H1 (cell line): ENCODE data around the gene NDUFAF8. TPM values are rescaled to one million over a fixed set of nuclear protein-coding genes. Genes with fewer than 3 reads are reported as not detected.

ENCODE experiments used
- CTCF ChIA-PET: fragments of 300-600 bp; sonication (Branson Sonifier 250); formaldehyde crosslinking; loops from one replicate; lab custom pipeline; 2021; ENCODE audit not compliant: partially characterized antibody; lab: Charles Lee
- POLR2A ChIA-PET: fragments of 300-600 bp; sonication (Branson Sonifier 250); formaldehyde crosslinking; loops from one replicate; lab custom pipeline; 2021; ENCODE audit warnings: inconsistent platforms; ENCODE audit not compliant: partially characterized antibody; lab: Charles Lee
- DNase-seq, 2 experiments: peaks; one replicate each; pipeline versions ENCODE4 v3.0.0 to v3.0.0-alpha.2; 2010 to 2022; ENCODE audit warnings: low spot score in 2 of 2, low read depth in 1 of 2, mixed read lengths in 1 of 2
- FAIRE-seq: peaks from 2 replicates; lab custom pipeline; 2011; peaks lifted over from hg19 to GRCh38; lab: Jason Lieb, UNC
- H2AFZ ChIP-seq: 2 replicates; pipeline ENCODE4 v1.8.1; 2012; ENCODE audit warnings: low read length, inconsistent platforms
- H2AK5ac ChIP-seq: 2 replicates; pipeline ENCODE4 v1.6.1; 2013; ENCODE audit warnings: low read depth, low read length
- H2BK120ac ChIP-seq: replicated peaks from 2 replicates; pipeline ENCODE3; 2013; ENCODE audit warnings: low read depth, low read length, inconsistent platforms
- H2BK12ac ChIP-seq: 2 replicates; pipeline ENCODE4 v1.6.1; 2013; ENCODE audit warnings: low read depth, low read length
- H2BK15ac ChIP-seq: 2 replicates; pipeline ENCODE4 v1.6.1; 2013; ENCODE audit warnings: low read length
- H2BK20ac ChIP-seq: 2 replicates; pipeline ENCODE4 v1.6.1; 2013; ENCODE audit warnings: low read length
- H2BK5ac ChIP-seq: 2 replicates; pipeline ENCODE4 v1.6.1; 2013; ENCODE audit warnings: low read depth, low read length
- H3K14ac ChIP-seq: 2 replicates; pipeline ENCODE4 v1.6.1; 2013; ENCODE audit warnings: inconsistent platforms; ENCODE audit not compliant: insufficient read length
- H3K18ac ChIP-seq: 2 replicates; pipeline ENCODE4 v1.6.1; 2013; ENCODE audit warnings: low read length; ENCODE audit errors: extremely low read depth
- H3K23ac ChIP-seq: 2 replicates; pipeline ENCODE4 v1.6.1; 2013; ENCODE audit warnings: inconsistent platforms; ENCODE audit not compliant: insufficient read length
- H3K23me2 ChIP-seq: 2 replicates; pipeline ENCODE4 v1.6.1; 2013; ENCODE audit warnings: low read depth, low read length
- H3K27ac ChIP-seq: 2 replicates; pipeline ENCODE4 v1.6.1; 2011; ENCODE audit warnings: low read depth, low read length, inconsistent platforms
- H3K27me3 ChIP-seq, 4 experiments: replicated peaks in 1 of 4; 1 replicate in 1 of 4; 2 replicates in 3 of 4; pipeline versions ENCODE4 v1.6.1 to v1.8.1; 2011 to 2013; ENCODE audit warnings: low read length in 3 of 4, mild to moderate bottlenecking in 3 of 4, inconsistent platforms in 2 of 4, mixed read lengths in 2 of 4, moderate library complexity in 1 of 4; ENCODE audit not compliant: control insufficient read depth in 3 of 4, insufficient read depth in 3 of 4; ENCODE audit errors: extremely low read depth in 1 of 4
- H3K36me3 ChIP-seq, 4 experiments: 2 replicates each; pipeline versions ENCODE4 v1.6.1 to v1.8.1; 2011 to 2013; ENCODE audit warnings: mild to moderate bottlenecking in 4 of 4, low read length in 3 of 4, moderate library complexity in 2 of 4, control low read depth in 1 of 4, inconsistent platforms in 1 of 4; ENCODE audit not compliant: insufficient read depth in 4 of 4, control insufficient read depth in 2 of 4
- H3K4ac ChIP-seq: replicated peaks from 2 replicates; pipeline ENCODE3; 2013; ENCODE audit warnings: low read length, low read depth, mixed read lengths, inconsistent platforms; ENCODE audit not compliant: insufficient read length
- H3K4me1 ChIP-seq, 4 experiments: replicated peaks in 1 of 4; 1 replicate in 1 of 4; 2 replicates in 3 of 4; pipeline versions ENCODE4 v1.6.1 to v1.8.1; 2011 to 2013; ENCODE audit warnings: low read length in 3 of 4, inconsistent platforms in 2 of 4, mixed read lengths in 1 of 4; ENCODE audit not compliant: insufficient read depth in 4 of 4, control insufficient read depth in 3 of 4
- H3K4me2 ChIP-seq, 2 experiments: 2 replicates each; pipeline versions ENCODE4 v1.6.1 to v1.8.1; 2011 to 2013; ENCODE audit warnings: low read depth in 2 of 2, low read length in 2 of 2, control low read depth in 1 of 2, inconsistent platforms in 1 of 2, mild to moderate bottlenecking in 1 of 2; ENCODE audit not compliant: insufficient read depth in 1 of 2
- H3K4me3 ChIP-seq, 4 experiments: fragments of 200-600, 300-600 bp in 1 of 4; sonication (generic), shearing (Covaris generic), sonication (Bioruptor Twin) in 1 of 4; 2 replicates each; pipeline versions ENCODE4 v1.5.1 to v1.8.1; 2011 to 2016; ENCODE audit warnings: low read length in 4 of 4, low read depth in 3 of 4, control low read depth in 2 of 4, inconsistent platforms in 2 of 4, mild to moderate bottlenecking in 2 of 4, mixed read lengths in 1 of 4, moderate library complexity in 1 of 4; ENCODE audit not compliant: insufficient read depth in 2 of 4; ENCODE audit errors: extremely low read depth in 1 of 4
- H3K56ac ChIP-seq: replicated peaks from 2 replicates; pipeline ENCODE3; 2013; ENCODE audit warnings: low read depth, mild to moderate bottlenecking, mixed read lengths, low read length, inconsistent platforms; ENCODE audit not compliant: insufficient read length
- H3K79me1 ChIP-seq: 2 replicates; pipeline ENCODE4 v1.6.1; 2013; ENCODE audit warnings: low read depth, low read length, control low read depth
- H3K79me2 ChIP-seq, 2 experiments: 2 replicates each; pipeline versions ENCODE4 v1.6.1 to v1.8.1; 2012 to 2013; ENCODE audit warnings: low read length in 2 of 2, mild to moderate bottlenecking in 2 of 2, inconsistent platforms in 1 of 2; ENCODE audit not compliant: insufficient read depth in 2 of 2, control insufficient read depth in 1 of 2
- H3K9ac ChIP-seq, 4 experiments: replicated peaks in 1 of 4; 1 replicate in 1 of 4; 2 replicates in 3 of 4; pipeline versions ENCODE4 v1.6.1 to v1.8.1; 2011 to 2013; ENCODE audit warnings: low read depth in 3 of 4, low read length in 3 of 4, control low read depth in 2 of 4, mild to moderate bottlenecking in 2 of 4, moderate library complexity in 2 of 4, inconsistent platforms in 1 of 4; ENCODE audit errors: extremely low read depth in 1 of 4
- H3K9me3 ChIP-seq, 2 experiments: 2 replicates each; pipeline versions ENCODE4 v1.6.1 to v1.8.1; 2012 to 2013; ENCODE audit warnings: mild to moderate bottlenecking in 2 of 2, moderate library complexity in 2 of 2, control low read depth in 1 of 2, inconsistent platforms in 1 of 2, low read depth in 1 of 2, low read length in 1 of 2, mixed read lengths in 1 of 2; ENCODE audit not compliant: insufficient read depth in 2 of 2
- H4K20me1 ChIP-seq, 2 experiments: replicated peaks in 1 of 2; 2 replicates each; pipeline versions ENCODE3 to v1.8.1; 2011 to 2013; ENCODE audit warnings: inconsistent platforms in 2 of 2, low read length in 2 of 2, mild to moderate bottlenecking in 1 of 2; ENCODE audit not compliant: insufficient read depth in 2 of 2, control insufficient read depth in 1 of 2
- H4K5ac ChIP-seq: 2 replicates; pipeline ENCODE4 v1.6.1; 2013; ENCODE audit warnings: low read length, low read depth, mixed read lengths, inconsistent platforms; ENCODE audit not compliant: insufficient read length
- H4K8ac ChIP-seq: 2 replicates; pipeline ENCODE4 v1.8.0; 2013; ENCODE audit warnings: mild to moderate bottlenecking, moderate library complexity, low read length, inconsistent platforms; ENCODE audit not compliant: insufficient read depth; ENCODE audit errors: extremely low read depth
- H4K91ac ChIP-seq: replicated peaks from 2 replicates; pipeline ENCODE3; 2013; ENCODE audit warnings: low read length, mixed read lengths, inconsistent platforms; ENCODE audit not compliant: insufficient read length
- CEBPB ChIP-seq: IDR thresholded peaks from 2 replicates; pipeline ENCODE4 v1.6.1; 2012; ENCODE audit warnings: low read depth, low read length
- CHD2 ChIP-seq: IDR thresholded peaks from 2 replicates; pipeline ENCODE4 v1.6.1; 2012; ENCODE audit warnings: low read length, improper control_type of control experiment
- CTCF ChIP-seq, 3 experiments: IDR thresholded peaks; 1 replicate in 2 of 3; 2 replicates in 1 of 3; pipeline versions ENCODE4 v1.5.1 to v1.6.1; 2011; ENCODE audit warnings: low read length in 3 of 3, mild to moderate bottlenecking in 3 of 3, inconsistent platforms in 2 of 3, low read depth in 1 of 3, moderate library complexity in 1 of 3; ENCODE audit not compliant: insufficient read depth in 1 of 3; ENCODE audit errors: control extremely low read depth in 1 of 3
- NRF1 ChIP-seq: IDR thresholded peaks from 2 replicates; pipeline ENCODE4 v1.6.1; 2011; ENCODE audit warnings: mild to moderate bottlenecking, low read depth, low read length, improper control_type of control experiment
- POLR2AphosphoS5 ChIP-seq: IDR thresholded peaks from 2 replicates; pipeline ENCODE4 v1.6.1; 2011; ENCODE audit warnings: low read depth, low read length
- SRF ChIP-seq: IDR thresholded peaks from 2 replicates; pipeline ENCODE4 v1.6.1; 2011; ENCODE audit warnings: mild to moderate bottlenecking, low read depth, low read length, moderate library complexity
- TCF12 ChIP-seq: IDR thresholded peaks from 2 replicates; pipeline ENCODE4 v1.6.1; 2011; ENCODE audit warnings: low read depth, mild to moderate bottlenecking, low read length
- WGBS, 2 experiments: shearing (Covaris generic) in 1 of 2; methylation state at CpG; one replicate each; pipeline versions ENCODE4 v1.1.6 to v1.1.7; 2013 to 2015; ENCODE audit warnings: low lambda C conversion rate in 2 of 2, mixed read lengths in 2 of 2, inconsistent platforms in 1 of 2, low coverage in 1 of 2, missing lambda C conversion rate in 1 of 2; ENCODE audit not compliant: insufficient replicate concordance in 2 of 2, insufficient coverage in 1 of 2, insufficient read length in 1 of 2; ENCODE audit errors: extremely low coverage in 1 of 2, missing lambda C conversion rate in 1 of 2; 5-methylcytosine and 5-hydroxymethylcytosine counted together
- polyA plus RNA-seq, 7 experiments: library from polyadenylated mRNA; depleted of rRNA in 3 of 7; stranded (reverse) in 5 of 7; unstranded in 2 of 7; fragments of >200 nt in 5 of 7; fragments of 200-250 nt in 2 of 7; gene quantifications; 1 replicate in 5 of 7; 2 replicates in 1 of 7; 4 replicates in 1 of 7; pipeline versions ENCODE4 v1.2.1 to v1.2.3, GENCODE V29; 2011 to 2013; ENCODE audit warnings: missing spikeins in 2 of 7, mixed read lengths in 2 of 7
- total RNA-seq: library from RNA; stranded (reverse); fragmentation: NEBNext Ultra II Directional; extraction: Animal tissue kit (Norgen Biotek cat#: 25700); gene quantifications from 2 replicates; pipeline ENCODE4 v1.2.1, GENCODE V29; 2021
- TF ChIP-seq, protein P1 (sequence below): IDR thresholded peaks from 2 replicates; pipeline ENCODE4 v1.6.1; 2012; ENCODE audit warnings: inconsistent platforms

Gene NDUFAF8
- total and polyA plus RNA-seq, 2 of the 8 experiments (the other 6 are each of a cell fraction or from before 2014, with no cell fraction given) = 48.9 to 91.1 TPM

DNA sequence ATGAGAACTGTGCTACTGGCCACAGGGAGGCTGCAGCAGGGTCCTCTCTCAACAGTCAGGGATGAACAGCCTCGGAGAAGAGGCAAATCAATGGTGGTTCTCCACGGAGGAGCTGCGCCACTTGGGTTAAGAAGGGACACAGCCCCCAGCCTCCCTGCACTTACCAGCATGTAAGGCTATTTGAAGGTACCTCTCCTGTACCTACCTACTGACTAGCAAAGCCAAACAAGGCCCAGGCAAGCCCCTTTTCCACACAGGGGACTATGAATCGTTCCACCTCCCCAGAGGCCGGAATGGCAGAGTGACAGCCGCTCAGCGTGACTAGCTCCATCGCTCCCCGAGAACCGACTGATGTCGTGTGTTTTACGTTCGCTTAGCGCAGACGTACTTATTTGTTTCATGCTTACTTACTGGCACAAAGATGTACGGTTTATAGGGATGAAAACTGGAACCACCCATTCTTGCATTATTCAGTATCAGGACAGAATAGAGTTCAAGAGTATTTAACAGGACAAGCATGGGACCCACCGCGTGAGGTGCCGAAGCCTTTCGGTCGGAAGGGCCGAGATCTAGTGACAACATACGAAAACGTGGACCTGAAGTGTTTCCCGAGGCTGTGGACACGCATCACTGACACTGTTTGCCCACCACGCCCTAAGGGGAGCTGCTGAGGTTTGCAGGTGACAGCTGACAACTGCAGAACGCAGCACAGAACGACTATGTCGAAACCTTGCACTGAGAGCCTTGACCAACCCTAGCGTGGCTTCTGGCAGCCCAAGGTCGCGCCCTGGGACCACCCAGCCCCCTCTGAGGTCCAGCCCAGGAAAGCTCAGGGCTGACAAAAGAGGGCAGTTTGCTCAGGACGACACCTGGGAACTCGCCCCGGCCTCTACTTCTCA lies 1.3 kb upstream of the NDUFAF8 start:
- Histone ChIP-seq H2BK20ac (no peak overlapping the region), H2BK120ac (no peak overlapping the region), H2BK12ac (no peak overlapping the region), H2BK15ac (no peak overlapping the region), H3K36me3 (peaks cover 0 to under 1% (median 0%) of the 10 kb centered on the region in 4 experiments; a peak in 1 of 8 replicates), H3K23ac (no peak overlapping the region), H3K23me2 (peaks cover 8% of the 10 kb centered on the region; the same call in 1 of the 2 replicates), H2AK5ac (no peak overlapping the region), H3K9ac (peak overlapping the region in 2 of 4 experiments; percentile 45 to 55; a peak in 4 of 7 replicates), H3K79me2 (peaks cover 0 to 23% of the 10 kb centered on the region in 2 experiments; a peak in 2 of 4 replicates), H2BK5ac (no peak overlapping the region), H3K9me3 (no peaks in the 10 kb centered on the region), H4K8ac (peak overlapping the region; percentile 77), H4K91ac (no peak overlapping the region), H4K20me1 (peaks cover 11 to 22% of the 10 kb centered on the region in 2 experiments), H3K79me1 (peaks cover 9% of the 10 kb centered on the region), H3K56ac (no peak overlapping the region), H3K4ac (no peak overlapping the region), H2AFZ (no peak overlapping the region), H3K4me1 (peaks cover 0 to 12% (median 8%) of the 10 kb centered on the region in 4 experiments; a peak in 5 of 7 replicates), H3K18ac (no peak overlapping the region), H4K5ac (no peak overlapping the region), H3K4me3 (peak overlapping the region; percentile 71 to 95 (median 82)), H3K27me3 (no peaks in the 10 kb centered on the region), H3K14ac (no peak overlapping the region), H3K27ac (0 out of 2 replicates have a peak overlapping the region, but pooled peaks have one; percentile 37), H3K4me2 (peak overlapping the region; percentile 76 to 93)
- WGBS, 2 experiments = 70% methylated on average over 36 of the region's 36 CpGs; no CpG with 5 or more reads in 1 of the 2 experiments
- FAIRE-seq (no peak), DNase-seq (no peak)
- CTCF ChIA-PET = interaction anchor here (0.5 to 2.8 kb wide), 9 partner anchors 11 to 252 kb away, joined by 3 to 11 read pairs (median 3); no protein-coding TSS in a partner anchor
- POLR2A ChIA-PET = interaction anchor here (0.8 to 3.3 kb wide), 16 partner anchors 8 to 251 kb away, joined by 3 to 18 read pairs (median 4); no protein-coding TSS in a partner anchor
- TF ChIP-seq, protein P1, sequence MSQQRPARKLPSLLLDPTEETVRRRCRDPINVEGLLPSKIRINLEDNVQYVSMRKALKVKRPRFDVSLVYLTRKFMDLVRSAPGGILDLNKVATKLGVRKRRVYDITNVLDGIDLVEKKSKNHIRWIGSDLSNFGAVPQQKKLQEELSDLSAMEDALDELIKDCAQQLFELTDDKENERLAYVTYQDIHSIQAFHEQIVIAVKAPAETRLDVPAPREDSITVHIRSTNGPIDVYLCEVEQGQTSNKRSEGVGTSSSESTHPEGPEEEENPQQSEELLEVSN = no peak
- TF ChIP-seq SRF (no peak), CTCF (IDR thresholded peaks at IDR 0.05; ENCODE audit: control extremely low read depth in 1 of 3, insufficient read depth in 1 of 3, low read depth in 1 of 3, low read length in 3 of 3) (no peak), CEBPB (no peak), NRF1 (no peak), POLR2AphosphoS5 (no peak), TCF12 (no peak), CHD2 (no peak)
- TF ChIP-seq, all 59 proteins: peak for 0
